Endothelial cell of umbilical vein (primary cell): ENCODE results near the gene HNRNPK. TPM values are rescaled to one million over a fixed set of nuclear protein-coding genes. Genes with fewer than 3 reads are reported as not detected.

ENCODE experiments used
- BruUV-seq: library from RNA; stranded (reverse); fragments of 400-500 nt; replicated peaks from 2 replicates; lab custom pipeline; 2021; lab: Mats Ljungman, UMichigan
- CTCF ChIA-PET: fragments of 300-600, 350-600 bp; sonication (Branson Sonifier 250); formaldehyde crosslinking; loops from one replicate; lab custom pipeline; 2021; ENCODE audit warnings: antibody characterized with exemption, inconsistent platforms; lab: Charles Lee
- POLR2A ChIA-PET: fragments of 300-600, 350-600 bp; sonication (Branson Sonifier 250); formaldehyde crosslinking; loops from one replicate; lab custom pipeline; 2021; ENCODE audit warnings: antibody characterized with exemption, inconsistent platforms; lab: Charles Lee
- DNase-seq: peaks from one replicate; pipeline ENCODE4 v3.0.0-alpha.2; 2011; ENCODE audit warnings: low read depth, low spot score
- FAIRE-seq: peaks from 2 replicates; lab custom pipeline; 2011; peaks lifted over from hg19 to GRCh38; lab: Jason Lieb, UNC
- H2AFZ ChIP-seq: 2 replicates; pipeline ENCODE4 v1.6.0; 2012; ENCODE audit warnings: low read depth, low read length, control low read depth, inconsistent platforms
- H3K27ac ChIP-seq: 2 replicates; pipeline ENCODE4 v1.5.1; 2011; ENCODE audit warnings: low read depth, mild to moderate bottlenecking, control low read depth, low read length, moderate library complexity; ENCODE audit not compliant: insufficient read depth
- H3K27me3 ChIP-seq, 2 experiments: 2 replicates each; pipeline versions ENCODE4 v1.6.0 to v1.6.1; 2011; ENCODE audit warnings: low read length in 2 of 2, mixed read lengths in 1 of 2; ENCODE audit not compliant: control insufficient read depth in 2 of 2, insufficient read depth in 2 of 2
- H3K36me3 ChIP-seq, 2 experiments: 2 replicates in 1 of 2; 3 replicates in 1 of 2; pipeline ENCODE4 v1.5.1; 2011; ENCODE audit warnings: low read length in 2 of 2, mild to moderate bottlenecking in 1 of 2, moderate library complexity in 1 of 2; ENCODE audit not compliant: control insufficient read depth in 2 of 2, insufficient read depth in 2 of 2; ENCODE audit errors: extremely low read depth in 1 of 2
- H3K4me1 ChIP-seq: 3 replicates; pipeline ENCODE4 v1.5.1; 2011; ENCODE audit warnings: mild to moderate bottlenecking, low read length; ENCODE audit not compliant: control insufficient read depth, insufficient read depth; ENCODE audit errors: extremely low read depth
- H3K4me2 ChIP-seq: 2 replicates; pipeline ENCODE4 v1.6.1; 2011; ENCODE audit warnings: low read length, control low read depth, mixed read lengths; ENCODE audit not compliant: insufficient read depth
- H3K4me3 ChIP-seq, 3 experiments: fragments of 200-600 bp in 1 of 3; sonication (generic), shearing (Covaris generic) in 1 of 3; replicated peaks in 1 of 3; 2 replicates each; pipeline ENCODE4 v1.5.1; 2011 to 2016; ENCODE audit warnings: control low read depth in 3 of 3, low read length in 3 of 3, mild to moderate bottlenecking in 2 of 3, inconsistent platforms in 1 of 3, low read depth in 1 of 3, moderate library complexity in 1 of 3; ENCODE audit not compliant: insufficient read depth in 1 of 3
- H3K79me2 ChIP-seq: 2 replicates; pipeline ENCODE4 v1.6.0; 2012; ENCODE audit warnings: low read length, inconsistent platforms; ENCODE audit not compliant: control insufficient read depth, insufficient read depth
- H3K9ac ChIP-seq: replicated peaks from 2 replicates; pipeline ENCODE3; 2011; ENCODE audit warnings: low read length, control low read depth; ENCODE audit not compliant: insufficient read depth; ENCODE audit errors: extremely low read depth
- H3K9me1 ChIP-seq: replicated peaks from 3 replicates; pipeline ENCODE4 v1.6.0; 2011; ENCODE audit warnings: mild to moderate bottlenecking, low read length; ENCODE audit not compliant: control insufficient read depth, insufficient read depth; ENCODE audit errors: extremely low read depth
- H3K9me3 ChIP-seq: replicated peaks from 2 replicates; pipeline ENCODE4 v1.5.1; 2012; ENCODE audit warnings: low read length, inconsistent platforms; ENCODE audit not compliant: control insufficient read depth, insufficient read depth
- H4K20me1 ChIP-seq: replicated peaks from 2 replicates; pipeline ENCODE3; 2011; ENCODE audit warnings: mild to moderate bottlenecking, low read length; ENCODE audit not compliant: control insufficient read depth, insufficient read depth; ENCODE audit errors: extremely low read depth
- CTCF ChIP-seq, 2 donors: IDR thresholded peaks; 1 replicate in 1 of 2; 2 replicates in 1 of 2; pipeline ENCODE4 v1.5.1; 2011; ENCODE audit warnings: low read length in 2 of 2, mild to moderate bottlenecking in 2 of 2, moderate library complexity in 2 of 2, control low read depth in 1 of 2, inconsistent platforms in 1 of 2, low read depth in 1 of 2; ENCODE audit not compliant: insufficient read depth in 1 of 2; ENCODE audit errors: extremely low read depth in 1 of 2
- EZH2 ChIP-seq: IDR thresholded peaks from 2 replicates; pipeline ENCODE4 v1.6.1; 2012; ENCODE audit warnings: borderline replicate concordance, low read depth, mild to moderate bottlenecking, moderate library complexity, low read length, inconsistent platforms; ENCODE audit not compliant: severe bottlenecking
- FOS ChIP-seq: IDR thresholded peaks from 2 replicates; pipeline ENCODE4 v1.6.1; 2011; ENCODE audit warnings: mild to moderate bottlenecking, low read length, moderate library complexity, borderline replicate concordance; ENCODE audit not compliant: insufficient read depth
- GATA2 ChIP-seq: IDR thresholded peaks from 2 replicates; pipeline ENCODE4 v1.7.0; 2011; ENCODE audit warnings: low read depth, mild to moderate bottlenecking, moderate library complexity, mixed read lengths, low read length; ENCODE audit not compliant: insufficient read length, insufficient read depth
- JUN ChIP-seq: IDR thresholded peaks from 2 replicates; pipeline ENCODE4 v1.6.1; 2011; ENCODE audit warnings: borderline replicate concordance, low read depth; ENCODE audit not compliant: insufficient read length, insufficient read depth
- MAX ChIP-seq: IDR thresholded peaks from 2 replicates; pipeline ENCODE4 v1.6.1; 2011; ENCODE audit not compliant: insufficient read depth, insufficient read length
- MYC ChIP-seq: IDR thresholded peaks from one replicate; pipeline ENCODE4 v1.6.1; 2011; ENCODE audit warnings: mild to moderate bottlenecking, low read depth, low read length
- POLR2A ChIP-seq: IDR thresholded peaks from 2 replicates; pipeline ENCODE4 v1.6.1; 2012; ENCODE audit warnings: low read depth, mild to moderate bottlenecking, control low read depth, low read length
- POLR2AphosphoS5 ChIP-seq: IDR thresholded peaks from 2 replicates; pipeline ENCODE4 v1.6.1; 2012; ENCODE audit warnings: low read depth, mild to moderate bottlenecking, control low read depth, low read length, moderate library complexity; ENCODE audit not compliant: insufficient read depth
- dilution Hi-C: fragments of 300-500 bp; cut with MboI; formaldehyde crosslinking; loops from one replicate; pipeline ENCODE4 v1.15.0; 2019; ENCODE audit warnings: low sequenced_read_pairs; ENCODE audit not compliant: extremely low pct_ligation_motif_present
- intact Hi-C: fragments of 100-400 bp; cut with micrococcal nuclease; formaldehyde crosslinking; loops from one replicate; pipeline ENCODE4 v1.10.0; 2022
- polyA plus RNA-seq, 4 experiments: library from polyadenylated mRNA; depleted of rRNA in 3 of 4; stranded (reverse) in 3 of 4; unstranded in 1 of 4; fragments of >200 nt; gene quantifications; 2 replicates each; pipeline versions ENCODE4 v1.2.1 to v1.2.3, GENCODE V29; 2011 to 2012; ENCODE audit warnings: missing spikeins in 1 of 4
- total RNA-seq: library from RNA; stranded (reverse); gene quantifications from 2 replicates; pipeline ENCODE4 v1.2.3, GENCODE V29; 2021

The HNRNPK gene
- total and polyA plus RNA-seq, 2 donors (not counting 3 experiments of a cell fraction or from before 2014, with no cell fraction given), result 399 to 663 TPM

- BruUV-seq, result no TSS peak
- no peak overlapping the region for H2AFZ ChIP-seq
- H3K4me2 ChIP-seq, result no peak overlapping the region
- H3K4me3 ChIP-seq, result no peak overlapping the region
- TF ChIP-seq GATA2 (no peak), MYC (no peak), POLR2A (peak; percentile 7), JUN (no peak), POLR2AphosphoS5 (no peak), CTCF (IDR thresholded peaks at IDR 0.05; ENCODE audit: extremely low read depth in 1 of 2, insufficient read depth in 1 of 2, low read depth in 1 of 2, low read length in 2 of 2) (no peak), FOS (no peak), MAX (no peak), EZH2 (no peak)
- no peaks in the 10 kb centered on the region for H3K27me3 ChIP-seq
- peaks cover 9% of the 10 kb centered on the region for H3K4me1 ChIP-seq
- ChIA-PET POLR2A (no interaction called here), CTCF (interaction anchor here (1.0 kb wide), 1 partner anchor 286 kb away, joined by 4 read pairs; no protein-coding TSS in a partner anchor)
- no peak overlapping the region for H3K9ac ChIP-seq
- H3K9me1 ChIP-seq, result no peaks in the 10 kb centered on the region
- dilution Hi-C loops (no loop called here), intact Hi-C loops (no loop called here)
- H3K27ac ChIP-seq, result no peak overlapping the region
- DNase-seq (no peak), FAIRE-seq (no peak)
- no peaks in the 10 kb centered on the region for H3K9me3 ChIP-seq
- peaks cover 84% of the 10 kb centered on the region for H3K79me2 ChIP-seq
- H3K36me3 ChIP-seq, result peaks cover 24 to 52% of the 10 kb centered on the region in 2 experiments
- H4K20me1 ChIP-seq, result peaks cover 15% of the 10 kb centered on the region
Observed at GRCh38 chr9:83975300-83975699, 4.7 kb downstream of the HNRNPK start.
